Measurements from ENCODE around the gene CD84.

Gene CD84

DNA sequence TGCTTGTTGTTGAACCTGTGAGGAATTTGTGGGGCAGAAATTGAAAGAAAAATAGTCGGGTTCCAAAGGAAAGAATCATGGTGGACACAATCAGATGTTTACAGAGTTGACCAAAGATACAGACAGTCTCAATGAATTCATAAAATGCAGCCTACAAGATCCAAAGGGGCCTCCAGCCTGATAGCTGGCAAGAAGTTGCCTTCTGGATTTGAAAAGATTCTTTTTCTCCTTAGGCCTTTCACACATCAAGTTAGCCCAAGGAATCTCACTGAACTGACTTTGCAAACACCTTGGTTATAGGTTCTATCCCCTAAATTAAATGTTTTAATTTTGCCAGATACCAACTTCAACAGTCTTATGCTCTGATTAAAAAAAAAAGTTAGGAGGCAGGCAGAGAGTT lies 46.0 kb upstream of the CD84 start:
- TF ChIP-seq, protein P1, sequence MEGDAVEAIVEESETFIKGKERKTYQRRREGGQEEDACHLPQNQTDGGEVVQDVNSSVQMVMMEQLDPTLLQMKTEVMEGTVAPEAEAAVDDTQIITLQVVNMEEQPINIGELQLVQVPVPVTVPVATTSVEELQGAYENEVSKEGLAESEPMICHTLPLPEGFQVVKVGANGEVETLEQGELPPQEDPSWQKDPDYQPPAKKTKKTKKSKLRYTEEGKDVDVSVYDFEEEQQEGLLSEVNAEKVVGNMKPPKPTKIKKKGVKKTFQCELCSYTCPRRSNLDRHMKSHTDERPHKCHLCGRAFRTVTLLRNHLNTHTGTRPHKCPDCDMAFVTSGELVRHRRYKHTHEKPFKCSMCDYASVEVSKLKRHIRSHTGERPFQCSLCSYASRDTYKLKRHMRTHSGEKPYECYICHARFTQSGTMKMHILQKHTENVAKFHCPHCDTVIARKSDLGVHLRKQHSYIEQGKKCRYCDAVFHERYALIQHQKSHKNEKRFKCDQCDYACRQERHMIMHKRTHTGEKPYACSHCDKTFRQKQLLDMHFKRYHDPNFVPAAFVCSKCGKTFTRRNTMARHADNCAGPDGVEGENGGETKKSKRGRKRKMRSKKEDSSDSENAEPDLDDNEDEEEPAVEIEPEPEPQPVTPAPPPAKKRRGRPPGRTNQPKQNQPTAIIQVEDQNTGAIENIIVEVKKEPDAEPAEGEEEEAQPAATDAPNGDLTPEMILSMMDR (IDR thresholded peaks at IDR 0.05; ENCODE audit: low read depth, low read length): no peak
- no peaks in the 10 kb centered on the region for H3K9me3 ChIP-seq (ENCODE audit: severe bottlenecking)
- peaks cover 96% of the 10 kb centered on the region for H3K27me3 ChIP-seq (ENCODE audit: insufficient read depth, low read depth, severe bottlenecking)
- no peak for DNase-seq
- no peak overlapping the region for H3K27ac ChIP-seq
- H3K4me3 ChIP-seq (ENCODE audit: low read depth, low read length): no peak overlapping the region
- no peaks in the 10 kb centered on the region for H3K36me3 ChIP-seq

DNA sequence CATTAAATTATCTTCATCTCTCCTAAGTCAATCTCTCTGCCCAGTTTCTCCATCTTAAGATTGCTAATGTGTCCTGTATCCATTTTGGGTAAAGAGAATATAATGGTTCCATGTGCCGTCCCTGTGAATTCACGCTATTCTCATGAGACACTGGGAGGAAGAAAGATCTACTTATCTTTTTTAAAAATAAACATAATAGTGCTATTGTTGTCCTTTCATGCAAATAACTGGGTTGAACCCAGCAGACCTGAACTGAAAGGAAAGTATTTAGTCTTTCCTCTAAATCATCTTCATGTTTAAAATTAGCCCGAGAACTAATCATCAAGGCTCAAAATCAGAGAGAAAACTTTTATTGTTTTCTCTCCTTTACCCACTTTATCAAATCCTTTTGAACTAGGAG lies 45.2 kb upstream of the CD84 start:
- no peak for DNase-seq
- Histone ChIP-seq H3K4me3 (ENCODE audit: low read depth, low read length) (no peak overlapping the region), H3K27me3 (ENCODE audit: insufficient read depth, low read depth, severe bottlenecking) (peaks cover 96% of the 10 kb centered on the region), H3K27ac (no peak overlapping the region), H3K36me3 (no peaks in the 10 kb centered on the region), H3K9me3 (ENCODE audit: severe bottlenecking) (no peaks in the 10 kb centered on the region)
- TF ChIP-seq, protein P1 (IDR thresholded peaks at IDR 0.05; ENCODE audit: low read depth, low read length): no peak

DNA sequence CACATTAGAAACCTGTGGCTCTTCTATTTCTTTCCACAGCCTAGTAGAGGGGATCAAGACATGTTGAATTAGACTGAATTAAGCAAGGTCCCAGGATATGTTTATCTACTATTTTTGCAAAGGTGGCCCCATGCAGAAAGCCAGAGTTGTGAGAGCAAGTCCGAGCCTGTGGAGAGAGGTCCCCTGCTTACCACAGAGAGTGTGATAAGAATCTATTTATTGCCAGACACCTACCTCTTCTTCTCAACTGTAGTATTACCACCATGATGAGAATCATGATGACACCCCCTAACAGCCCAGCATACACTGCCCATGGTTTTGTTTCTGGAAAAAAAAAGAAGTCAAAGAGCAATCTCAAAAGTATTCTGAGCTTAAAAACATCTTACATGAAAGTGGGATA lies 44.6 kb upstream of the CD84 start:
- DNase-seq: no peak
- H3K27me3 ChIP-seq (ENCODE audit: insufficient read depth, low read depth, severe bottlenecking): peaks cover 96% of the 10 kb centered on the region
- no peak overlapping the region for H3K27ac ChIP-seq
- peaks cover 2% of the 10 kb centered on the region for H3K9me3 ChIP-seq (ENCODE audit: severe bottlenecking)
- TF ChIP-seq, protein P1 (IDR thresholded peaks at IDR 0.05; ENCODE audit: low read depth, low read length): no peak
- H3K36me3 ChIP-seq: no peaks in the 10 kb centered on the region
- H3K4me3 ChIP-seq (ENCODE audit: low read depth, low read length): no peak overlapping the region

DNA sequence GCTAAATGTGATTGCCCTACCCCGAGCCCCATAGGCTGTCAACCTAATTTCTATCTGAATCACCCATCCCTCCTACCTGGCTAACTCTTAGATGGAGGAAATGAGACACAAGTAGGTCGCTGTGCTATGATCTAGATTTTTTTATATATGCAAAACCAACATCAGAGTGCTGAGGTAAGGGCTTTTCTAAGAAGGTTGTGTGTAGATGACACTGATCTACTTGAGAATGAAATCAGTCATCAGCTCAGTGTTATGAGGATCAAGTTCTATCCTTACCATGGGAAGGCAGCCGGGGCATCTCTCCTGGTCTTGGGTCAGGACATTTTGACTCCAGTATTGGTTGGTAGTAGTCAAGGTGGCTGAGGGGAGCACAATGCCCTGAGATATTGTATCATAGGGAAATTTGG lies 43.9 kb upstream of the CD84 start:
- Histone ChIP-seq H3K9me3 (ENCODE audit: severe bottlenecking) (peaks cover 6% of the 10 kb centered on the region), H3K27me3 (ENCODE audit: insufficient read depth, low read depth, severe bottlenecking) (peaks cover 92% of the 10 kb centered on the region), H3K36me3 (no peaks in the 10 kb centered on the region), H3K27ac (no peak overlapping the region), H3K4me3 (ENCODE audit: low read depth, low read length) (no peak overlapping the region)
- DNase-seq: no peak
- TF ChIP-seq, protein P1 (IDR thresholded peaks at IDR 0.05; ENCODE audit: low read depth, low read length): no peak

DNA sequence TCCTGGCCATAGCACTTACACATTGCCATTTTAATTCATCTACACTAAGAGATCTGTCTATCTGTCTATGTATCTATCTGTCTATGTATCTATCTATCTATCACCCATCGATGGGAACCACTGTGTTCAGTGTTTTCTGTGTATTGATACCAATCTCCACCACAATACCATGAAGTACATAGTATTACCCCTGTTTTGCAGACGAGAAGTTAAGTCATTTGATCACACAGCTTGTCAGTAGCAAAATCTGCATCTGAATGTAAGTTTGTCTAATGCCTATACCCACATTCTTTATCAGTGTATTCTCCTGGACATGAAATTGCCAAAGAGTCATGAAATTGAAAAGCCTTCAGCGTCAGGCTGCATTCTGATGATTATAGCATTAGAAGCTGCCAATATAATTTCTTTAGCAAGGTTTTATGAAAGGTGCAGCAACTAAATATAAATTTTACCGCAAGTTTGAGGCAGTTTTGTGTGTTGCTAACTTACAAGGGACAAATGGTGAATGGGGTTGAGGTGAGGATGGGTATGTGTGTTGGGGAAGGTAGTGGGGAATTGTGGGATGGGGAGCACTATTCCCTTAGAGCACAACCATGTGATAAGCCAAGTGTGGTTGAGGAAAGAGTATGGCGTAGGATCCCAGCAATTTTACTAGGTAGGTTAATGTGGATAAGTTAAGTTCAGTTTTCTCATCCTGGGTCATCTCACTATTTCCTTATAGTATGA lies 43.4 kb upstream of the CD84 start:
- H3K9me3 ChIP-seq (ENCODE audit: severe bottlenecking): peaks cover 6% of the 10 kb centered on the region
- no peak overlapping the region for H3K4me3 ChIP-seq (ENCODE audit: low read depth, low read length)
- H3K27me3 ChIP-seq (ENCODE audit: insufficient read depth, low read depth, severe bottlenecking): peaks cover 92% of the 10 kb centered on the region
- no peak overlapping the region for H3K27ac ChIP-seq
- DNase-seq: no peak
- no peaks in the 10 kb centered on the region for H3K36me3 ChIP-seq
- TF ChIP-seq, protein P1 (IDR thresholded peaks at IDR 0.05; ENCODE audit: low read depth, low read length): no peak

Data from WERI-Rb-1 (cell line).